ENCODE data around the gene PALD1.
"Not testable (repeated sequence)": the region's sequence is repeated elsewhere in the genome, so short reads cannot be mapped to it uniquely, and the experiment has no call there.

The PALD1 gene

DNA sequence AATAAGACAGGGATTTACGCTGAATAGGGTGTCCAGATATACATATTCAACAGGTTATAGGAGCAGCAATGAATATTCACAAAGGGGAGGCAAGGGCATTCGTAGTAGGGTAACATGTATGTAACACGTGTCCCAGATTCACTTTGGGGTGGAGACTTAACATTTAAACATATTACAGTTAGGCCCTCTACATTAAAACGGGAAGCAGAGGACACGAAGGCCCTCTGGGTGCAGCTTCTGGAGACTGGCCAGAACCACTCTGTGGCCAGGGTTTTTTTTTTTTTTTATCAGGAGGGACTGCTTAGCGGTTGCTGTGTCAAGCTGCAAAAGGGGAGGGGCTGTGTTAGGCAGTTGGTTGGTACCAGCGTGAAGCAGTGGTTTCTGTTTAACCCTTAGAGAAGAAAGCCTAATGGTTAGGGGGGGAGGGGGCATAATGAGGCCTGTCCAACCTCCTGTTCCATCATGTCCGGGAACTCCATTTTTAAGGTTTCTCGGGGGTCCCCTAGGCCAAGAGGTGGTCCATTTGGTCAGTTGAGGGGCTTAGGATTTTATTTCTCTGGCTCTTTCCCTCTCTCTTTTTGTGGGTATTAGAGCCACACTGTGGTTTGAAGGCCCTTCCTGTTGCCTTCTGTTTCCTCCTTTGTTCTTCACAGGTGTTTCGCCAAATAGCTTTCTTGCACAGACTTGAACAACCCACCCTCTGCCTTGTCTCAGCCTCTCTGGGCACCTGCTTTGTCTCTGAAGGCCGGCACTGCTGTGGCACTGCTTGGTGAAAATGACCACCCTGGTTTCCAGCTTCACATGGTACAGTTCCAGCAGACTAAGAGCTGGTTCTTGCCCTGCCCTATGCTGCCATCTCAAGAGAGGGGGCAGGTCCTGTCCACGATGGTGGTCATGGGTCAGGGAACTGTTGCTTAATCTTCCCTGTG is 97.6 kb downstream of the PALD1 start:
- no peak for DNase-seq

DNA sequence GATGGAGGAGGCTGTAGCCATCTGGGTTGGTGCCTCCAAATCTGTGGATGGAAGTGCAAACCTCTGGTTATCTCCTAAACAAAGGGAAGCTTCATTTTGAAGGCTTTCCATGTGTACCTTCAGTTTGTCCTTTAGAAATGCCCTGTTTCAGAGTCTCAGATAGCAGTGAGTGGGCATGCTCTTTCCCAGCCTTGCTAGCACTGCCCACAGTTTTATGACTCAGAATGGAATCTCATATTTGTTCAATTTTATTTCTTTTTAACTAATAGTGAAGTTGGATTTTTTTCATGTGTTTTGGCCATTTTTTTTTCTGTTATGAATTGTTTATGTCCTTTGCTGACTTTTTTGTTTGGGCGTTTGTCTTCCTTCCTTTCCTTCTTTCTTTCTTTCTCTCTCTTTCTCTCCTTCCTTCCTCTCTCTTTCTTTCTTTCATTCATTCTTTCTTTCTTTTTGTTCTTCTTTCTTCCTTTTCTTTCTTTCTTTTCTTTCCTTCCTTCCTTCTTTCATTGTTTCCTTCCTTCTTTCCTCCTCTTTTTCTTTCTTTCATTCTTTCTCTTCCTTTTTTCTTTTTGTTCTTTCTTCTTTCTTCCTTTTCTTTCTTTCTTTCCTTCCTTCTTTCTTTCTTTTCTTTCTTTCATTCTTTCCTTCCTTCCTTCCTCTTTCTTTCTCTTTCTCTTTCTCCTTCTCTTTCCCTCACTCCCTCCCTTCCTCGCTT is 98.4 kb downstream of the PALD1 start:
- no peak for DNase-seq

DNA sequence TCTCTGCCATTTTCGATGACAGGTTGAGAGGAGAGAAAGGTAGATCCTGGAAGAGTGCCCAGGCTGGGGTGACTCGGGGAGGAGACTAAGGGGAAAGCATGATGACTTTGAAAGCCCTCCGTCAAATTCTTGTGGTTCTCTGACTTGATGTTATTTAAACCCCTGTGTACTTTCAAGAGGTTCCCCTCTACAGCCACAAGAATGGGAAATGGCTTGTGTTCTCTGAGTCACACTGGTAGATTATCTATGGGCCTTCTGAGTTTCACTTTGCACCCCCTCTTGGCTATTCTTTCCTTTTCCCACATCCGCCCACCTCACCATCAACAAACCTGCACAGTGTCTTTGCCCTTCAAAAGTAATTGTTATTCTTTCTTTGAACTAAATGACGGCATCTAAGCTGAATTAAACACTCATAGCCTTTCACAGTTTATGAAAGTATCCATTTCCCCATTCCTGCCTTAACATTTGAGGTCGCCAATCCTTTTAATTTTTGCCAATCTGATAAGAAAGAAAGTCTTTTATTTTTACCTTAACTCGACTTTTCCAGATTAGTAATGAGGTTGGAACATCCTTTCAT is 99.9 kb downstream of the PALD1 start:
- DNase-seq = no peak

DNA sequence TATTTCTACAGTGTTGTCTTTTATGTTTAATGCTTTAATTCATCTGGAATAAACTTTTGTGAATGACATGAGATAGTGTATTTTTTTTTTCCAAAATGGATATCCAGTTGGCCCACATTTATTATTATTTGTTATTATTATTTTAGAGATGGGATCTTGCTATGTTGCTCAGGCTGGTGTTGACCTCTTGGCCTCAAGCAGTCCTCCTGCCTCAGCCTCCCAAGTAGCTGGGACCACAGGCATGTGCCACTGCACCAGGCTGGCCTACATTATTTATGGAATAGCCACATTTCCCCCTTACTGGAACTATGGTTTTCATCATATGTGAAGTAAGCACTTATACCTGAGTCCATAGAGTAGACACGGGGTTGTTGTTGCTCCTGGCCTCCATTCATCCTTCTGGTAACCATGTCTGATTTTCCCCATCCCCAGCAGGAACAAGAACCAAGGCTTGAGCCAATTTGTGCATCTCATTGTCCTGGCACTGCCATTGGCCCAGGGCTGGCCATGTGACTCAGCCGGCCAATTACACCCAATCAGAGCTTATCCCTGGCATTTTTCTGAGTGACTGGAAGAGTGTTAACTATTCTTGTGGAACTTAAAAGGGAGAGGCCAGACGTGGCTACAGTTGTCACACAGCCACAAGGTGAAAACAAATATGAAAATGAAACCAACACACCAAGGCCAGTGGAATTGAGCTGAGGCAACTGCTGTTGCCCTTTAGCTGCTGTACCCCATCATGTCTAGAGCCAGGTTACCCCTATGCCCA is 100.9 kb downstream of the PALD1 start:
- no peak for DNase-seq

DNA sequence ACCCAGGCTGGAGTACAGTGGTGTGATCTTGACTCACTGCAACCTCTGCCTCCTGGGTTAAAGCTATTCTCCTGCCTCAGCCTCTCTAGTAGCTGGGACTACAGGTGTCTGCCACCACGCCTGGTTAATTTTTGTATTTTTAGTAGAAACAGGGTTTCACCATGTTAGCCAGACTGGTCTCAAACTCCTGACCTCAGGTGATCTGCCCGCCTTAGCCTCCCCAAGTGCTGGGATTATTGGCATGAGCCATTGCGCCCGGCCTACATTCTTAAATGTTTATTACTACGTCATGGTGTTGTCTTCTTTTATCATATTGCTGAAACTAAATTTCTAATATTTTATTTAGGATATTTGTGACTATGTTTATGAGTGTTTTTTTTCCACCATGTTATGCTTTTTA is 102.6 kb downstream of the PALD1 start:
- DNase-seq = not testable (repeated sequence)

DNA sequence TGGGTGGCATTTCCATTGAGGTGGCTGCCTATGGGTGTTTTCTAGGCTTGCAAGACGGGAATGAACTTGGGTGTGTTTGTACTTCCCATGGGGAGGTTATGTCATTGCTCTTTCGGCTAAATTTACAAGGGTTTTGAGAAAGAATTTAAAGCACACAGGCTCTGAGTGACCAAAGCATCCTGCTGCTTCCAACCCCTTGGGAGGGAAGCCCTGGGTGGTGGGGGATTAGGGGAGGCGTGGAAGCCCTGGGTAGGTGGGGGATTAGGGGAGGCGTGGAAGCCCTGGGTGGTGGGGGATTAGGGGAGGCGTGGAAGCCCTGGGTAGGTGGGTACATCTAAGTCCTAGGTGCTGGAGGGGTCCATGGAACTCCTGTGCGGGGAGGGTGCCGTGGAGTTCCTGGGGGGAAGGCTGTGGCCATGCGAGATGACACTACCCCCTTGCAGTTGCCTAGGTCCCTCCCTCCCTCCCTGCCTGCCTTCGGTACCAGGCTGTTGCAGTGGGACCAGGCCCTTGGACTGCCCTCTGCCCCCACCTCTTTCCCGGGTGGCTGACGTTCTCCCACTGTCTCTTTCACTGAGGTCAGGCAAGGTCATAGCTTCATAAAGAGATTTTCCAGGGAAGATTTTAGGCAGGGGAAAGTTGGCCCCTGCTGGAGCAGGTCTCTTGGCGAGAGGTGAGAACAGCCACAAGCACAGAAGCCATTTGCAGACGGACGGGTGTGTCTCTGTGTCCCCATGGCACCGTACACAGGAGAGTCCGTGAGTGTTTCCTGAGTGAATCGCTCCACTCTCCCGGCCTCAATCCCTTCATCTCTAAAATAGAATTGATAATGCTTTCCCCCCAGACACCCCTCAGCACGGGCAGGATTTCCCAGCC is 104.5 kb downstream of the PALD1 start:
- no peak for DNase-seq

DNA sequence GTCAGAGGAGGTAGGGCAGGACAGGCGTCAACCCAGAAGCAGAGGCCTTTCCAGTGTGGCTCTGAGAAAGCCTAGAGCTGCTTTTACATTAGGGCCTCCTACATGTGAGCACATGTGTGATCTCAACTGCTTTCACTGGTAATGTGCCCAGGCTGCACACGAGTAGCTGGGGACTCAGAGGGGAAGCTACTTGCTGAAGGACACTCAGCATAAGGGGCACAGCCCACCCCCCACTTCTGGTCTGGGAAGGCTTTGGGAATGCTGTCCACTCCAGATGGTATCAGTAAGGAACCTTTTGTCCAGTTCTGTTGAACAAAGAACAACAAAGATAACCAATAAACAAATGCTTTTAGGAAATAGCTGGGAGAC is 105.1 kb downstream of the PALD1 start:
- DNase-seq = no peak

DNA sequence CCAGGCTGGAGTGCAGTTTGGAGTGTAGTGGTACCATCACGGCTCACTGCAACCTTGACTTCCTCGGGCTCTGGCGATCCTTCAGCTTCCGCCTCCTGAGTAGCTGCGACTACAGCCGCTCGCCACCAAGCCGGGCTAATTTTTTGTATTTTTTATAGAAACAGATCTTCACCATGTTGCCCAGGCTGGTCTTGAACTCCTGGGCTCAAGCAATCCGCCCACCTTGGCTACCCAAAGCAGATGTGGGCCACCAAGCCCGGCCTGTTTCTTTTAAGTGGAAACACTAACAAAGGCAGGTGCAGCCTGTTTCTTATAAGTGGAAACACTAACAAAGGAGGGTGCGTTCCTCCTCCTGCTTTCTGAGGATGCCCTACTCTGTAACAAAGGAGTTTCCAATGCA is 105.8 kb downstream of the PALD1 start:
- no peak for DNase-seq

DNA sequence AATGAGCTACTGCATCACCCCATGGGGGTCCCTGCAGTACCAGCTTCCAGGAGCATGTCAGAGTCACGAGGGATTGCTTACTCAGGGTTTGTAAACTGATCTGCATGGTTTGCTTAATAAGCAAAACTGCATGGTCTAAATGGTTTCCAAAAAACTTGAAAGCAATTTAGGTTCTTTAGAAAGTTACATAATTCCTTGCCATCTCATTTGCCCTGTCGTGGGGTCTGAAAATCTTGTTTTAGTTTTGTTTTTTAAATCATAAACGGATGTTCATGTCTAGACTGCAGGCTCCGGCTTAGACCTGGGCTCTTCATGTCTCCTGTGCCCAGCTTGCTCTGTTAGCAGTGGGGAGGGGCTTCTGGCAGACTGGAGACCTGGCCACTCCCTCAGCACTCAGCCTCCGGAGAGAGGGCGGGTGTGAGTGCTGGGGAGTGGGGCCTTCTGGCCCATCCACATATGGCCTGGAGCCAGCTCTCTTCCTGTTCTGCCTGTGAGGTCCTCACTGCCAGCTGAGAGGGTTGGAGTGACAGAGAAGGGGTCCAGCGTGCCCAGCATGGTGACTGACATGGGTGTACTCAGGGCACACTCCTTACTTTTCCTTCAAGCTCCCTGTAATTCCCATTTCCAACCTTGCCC is 106.5 kb downstream of the PALD1 start:
- peak; percentile 64 to 71 for DNase-seq

DNA sequence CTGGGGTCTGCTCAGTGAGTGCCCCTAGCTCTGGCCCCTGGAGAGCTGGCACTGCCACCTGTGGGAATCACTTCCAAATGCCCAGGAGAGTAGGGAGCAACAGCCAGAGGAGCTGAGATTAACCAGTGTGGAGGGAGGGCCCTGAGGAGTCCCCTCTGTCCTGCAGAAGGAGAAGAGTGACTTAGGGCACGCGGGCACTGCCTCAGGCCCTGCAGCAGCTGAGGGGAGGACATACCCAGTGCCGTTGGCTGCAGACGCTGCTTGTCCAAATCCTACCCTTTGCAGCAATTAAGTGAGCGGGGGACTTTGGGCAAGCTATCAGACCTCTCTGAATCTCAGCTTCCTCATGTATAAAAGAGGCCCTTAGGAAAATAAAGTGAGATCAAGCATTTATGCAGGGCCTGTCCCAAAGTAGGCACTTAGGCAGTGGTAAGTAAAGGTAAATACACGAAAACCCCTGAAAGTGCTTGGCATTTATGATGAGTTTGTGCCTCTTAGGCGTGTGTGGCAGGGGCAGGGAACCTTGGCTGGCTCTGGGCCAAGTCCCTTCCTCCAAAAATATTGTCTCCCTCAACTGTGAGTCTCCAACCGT is 107.1 kb downstream of the PALD1 start:
- DNase-seq = no peak

DNA sequence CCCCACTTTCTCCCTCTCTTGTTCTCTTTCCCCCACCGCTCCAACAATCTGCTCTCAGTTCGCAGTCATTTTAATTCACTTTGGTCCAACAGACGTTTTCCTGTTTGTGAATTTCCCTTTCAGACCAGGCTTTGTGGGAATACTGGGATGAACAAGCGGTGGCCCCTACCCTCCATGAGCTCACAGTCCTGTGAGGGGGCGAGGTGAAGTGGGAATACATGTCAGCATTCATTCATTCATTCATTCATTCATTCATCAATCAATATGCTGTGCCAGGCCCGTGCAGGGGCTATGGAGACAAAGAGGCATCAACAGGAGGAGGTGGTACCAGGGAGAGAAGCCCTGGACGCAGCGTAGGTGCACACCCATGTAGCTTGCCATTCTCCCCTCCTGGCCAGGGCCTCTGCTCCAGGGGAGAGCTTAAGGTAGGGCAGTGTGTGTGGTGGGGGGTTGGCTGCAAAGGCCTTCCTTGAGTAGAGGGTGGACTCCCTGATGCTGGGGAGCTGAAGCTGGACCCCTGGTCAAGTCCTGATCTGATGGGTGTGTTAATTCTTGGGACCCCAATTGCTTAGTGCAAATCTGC is 107.9 kb downstream of the PALD1 start:
- DNase-seq = no peak

DNA sequence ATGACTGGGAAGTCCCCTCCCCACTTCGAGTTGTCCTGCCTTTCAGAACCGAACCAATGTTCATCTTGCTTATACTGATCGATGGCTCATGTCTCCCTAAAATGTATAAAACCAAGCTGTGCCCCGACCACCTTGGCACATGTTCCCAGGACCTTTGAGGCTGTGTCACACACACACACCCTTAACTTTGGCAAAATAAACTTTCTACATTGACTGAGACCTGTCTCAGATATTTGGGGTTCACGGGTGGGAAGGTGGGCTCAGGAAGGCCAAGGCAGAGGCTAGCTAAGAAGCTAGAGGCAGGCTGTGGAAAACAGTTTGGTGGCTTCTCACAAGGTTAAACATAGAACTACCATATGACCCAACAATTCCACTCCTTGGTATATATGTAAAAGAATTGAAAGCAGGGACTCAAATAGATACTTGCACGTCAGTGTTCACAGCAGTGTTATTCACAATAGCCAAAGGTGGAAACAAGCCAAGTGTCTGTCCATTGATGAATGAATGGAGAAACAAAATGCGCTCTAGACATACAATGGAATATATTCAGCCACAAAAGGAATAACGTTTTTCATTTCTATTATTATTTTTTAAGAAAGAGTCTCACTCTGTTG is 108.6 kb downstream of the PALD1 start:
- no peak for DNase-seq

DNA sequence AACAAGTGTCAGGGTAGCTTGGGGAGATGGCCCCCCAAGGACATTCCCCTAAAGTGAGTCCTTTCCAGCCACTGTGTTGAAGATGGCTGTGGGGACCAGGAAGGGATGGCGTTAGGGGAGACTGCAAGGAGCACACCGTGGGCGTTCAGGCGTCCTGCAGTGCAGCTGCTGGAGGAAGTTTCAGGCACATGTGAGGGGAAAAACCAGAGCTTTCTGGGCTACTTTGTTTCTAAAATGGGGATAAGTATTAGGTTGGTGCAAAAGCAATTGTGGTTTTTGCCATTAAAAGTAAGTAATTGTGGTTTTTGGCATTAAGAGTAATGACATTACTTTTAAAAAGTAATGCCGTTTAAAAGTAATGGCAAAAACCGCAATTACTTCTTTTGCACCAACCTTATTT is 109.7 kb downstream of the PALD1 start:
- no peak for DNase-seq

DNA sequence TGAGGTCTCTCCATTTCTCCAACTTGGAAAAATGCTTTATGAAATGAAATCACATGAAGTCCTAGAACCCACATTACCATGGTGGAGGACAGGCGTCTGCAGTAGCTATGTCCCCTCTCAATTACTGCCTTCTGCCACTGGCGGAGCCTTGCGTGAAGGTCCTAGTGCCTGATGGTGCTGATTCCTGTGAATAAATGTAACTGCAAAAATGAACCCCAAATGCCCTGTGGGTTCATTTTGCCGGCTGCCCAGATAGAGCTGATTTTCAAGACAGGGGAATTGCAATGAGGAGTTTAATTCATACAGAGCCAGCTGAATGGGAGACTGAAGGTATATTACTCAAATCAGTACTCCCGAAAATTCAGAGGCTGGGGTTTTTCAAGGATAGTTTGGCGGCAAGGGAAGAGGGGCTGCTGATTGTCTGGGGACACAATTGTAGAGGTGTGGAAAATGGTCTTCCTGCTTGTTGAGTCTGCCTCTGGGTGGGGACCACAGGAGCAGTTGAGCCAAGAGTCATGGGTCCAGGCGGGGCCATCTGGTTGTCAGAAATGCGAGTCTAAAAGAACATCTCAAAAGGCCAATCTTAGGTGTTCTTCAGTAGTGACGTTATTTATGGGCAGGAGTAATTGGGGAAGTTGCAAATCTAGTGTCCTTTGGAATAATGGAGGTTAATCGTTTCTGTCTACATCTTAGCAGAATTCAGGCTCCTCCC is 110.4 kb downstream of the PALD1 start:
- no peak for DNase-seq

DNA sequence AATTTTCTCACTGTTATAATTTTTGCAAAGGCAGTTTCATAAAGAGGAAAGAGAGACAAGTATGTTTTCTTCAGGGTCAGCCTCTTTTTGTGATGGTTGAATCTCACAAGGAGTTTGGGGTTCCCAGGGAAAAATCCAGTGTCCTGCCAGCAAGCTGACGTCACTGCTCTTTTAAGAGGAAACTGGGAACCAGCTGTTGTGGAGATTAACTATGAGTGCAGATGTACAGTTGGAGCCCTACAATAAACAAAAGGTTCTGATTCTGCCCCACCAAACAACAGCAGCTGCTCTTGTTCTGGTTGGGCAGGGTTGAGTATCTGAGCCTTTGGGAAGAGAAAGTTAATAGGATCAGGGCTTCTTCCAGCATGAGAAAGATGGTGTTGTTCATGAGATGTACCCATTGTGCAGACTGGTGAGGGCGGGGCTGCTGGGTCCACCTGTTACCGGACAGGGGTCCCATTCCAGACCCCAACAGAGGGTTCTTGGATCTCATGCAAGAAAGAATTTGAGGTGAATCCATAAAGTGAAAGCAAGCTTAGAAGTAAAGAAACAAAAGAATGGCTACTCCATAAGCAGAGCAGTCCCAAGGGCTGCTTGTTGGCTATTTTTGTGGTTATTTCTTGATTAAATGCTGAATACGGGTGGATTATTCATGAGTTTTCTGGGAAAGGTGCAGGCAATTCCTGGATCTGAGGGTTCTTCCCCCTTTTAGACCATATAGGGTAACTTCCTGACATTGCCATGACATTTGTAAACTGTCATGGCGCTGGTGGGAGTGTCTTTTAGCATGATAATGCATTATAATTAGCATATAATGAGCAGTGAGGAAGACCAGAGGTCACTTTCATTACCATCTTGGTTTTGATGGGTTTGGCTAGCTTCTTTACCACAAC is 111.4 kb downstream of the PALD1 start:
- no peak for DNase-seq

DNA sequence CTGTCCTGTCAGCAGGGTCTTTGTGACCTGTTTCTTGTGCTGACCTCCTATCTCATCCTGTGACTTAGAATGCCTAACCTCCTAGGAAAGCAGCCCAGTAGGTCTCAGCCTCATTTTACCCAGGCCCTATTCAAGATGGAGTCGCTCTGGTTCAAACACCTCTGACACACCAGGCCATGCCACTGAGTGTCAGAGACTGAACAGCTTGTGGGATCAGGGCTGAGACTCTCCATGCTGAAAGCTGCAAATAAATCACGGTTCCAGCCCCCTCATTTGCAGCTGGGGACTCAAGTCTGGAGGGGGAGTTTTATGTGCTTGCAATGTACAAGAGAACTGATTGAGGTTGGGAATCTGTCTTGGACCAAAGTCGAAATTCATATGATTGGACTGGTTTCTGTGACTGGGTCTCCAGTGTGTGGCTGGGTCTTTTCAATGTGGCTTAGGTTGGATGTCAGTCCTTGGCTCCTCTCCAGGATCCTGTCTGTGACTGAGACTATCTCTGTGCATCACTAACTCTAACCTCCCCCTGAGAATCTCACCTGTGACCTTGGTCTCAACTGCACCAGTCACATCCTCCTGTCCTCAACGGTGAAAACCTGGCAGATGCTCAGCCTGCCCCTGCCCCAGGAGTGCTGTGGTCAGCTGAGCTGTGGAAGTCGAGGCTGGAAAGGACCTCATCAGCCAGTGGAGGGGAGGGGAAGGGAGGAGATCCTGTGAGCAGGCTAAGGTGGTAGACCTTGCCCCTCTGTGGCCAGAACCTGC is 112.3 kb downstream of the PALD1 start:
- no peak for DNase-seq

DNA sequence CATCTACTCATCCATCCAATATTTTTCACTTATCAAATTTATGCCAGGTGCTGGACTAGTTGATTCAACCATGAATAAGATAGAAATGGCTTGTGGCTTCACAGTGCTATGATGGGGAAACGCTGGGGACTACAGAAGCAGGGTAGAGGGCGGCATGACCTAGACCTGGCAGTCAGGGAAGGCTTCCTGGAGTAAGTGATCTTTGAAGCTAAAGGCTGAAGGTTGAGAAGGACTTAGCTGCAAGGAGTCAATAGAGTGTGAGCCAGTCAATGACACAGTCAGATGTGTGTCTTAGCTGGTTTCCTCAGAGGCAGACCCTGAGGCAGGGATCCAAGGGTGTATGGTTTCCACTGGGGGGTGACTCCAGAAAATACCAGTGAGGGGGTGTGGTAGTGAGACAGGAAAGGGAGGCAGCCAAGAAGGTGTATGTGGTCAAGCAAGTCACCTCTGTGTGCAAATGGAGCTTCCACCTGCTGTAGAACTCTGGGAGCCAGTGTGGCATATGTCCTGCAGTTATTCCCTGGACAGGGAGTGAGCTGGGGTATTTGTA is 113.7 kb downstream of the PALD1 start:
- DNase-seq = no peak
